Measurements from ENCODE around the gene CHST15.

CHST15 gene

GRCh38 chr10:124028700-124029480 is 64.5 kb downstream of the CHST15 start:
- no peak overlapping the region for H3K4me3 ChIP-seq (ENCODE audit: low read depth, low read length)
- DNase-seq (ENCODE audit: low read depth), result no peak
- no peak for TF ChIP-seq CTCF (IDR thresholded peaks at IDR 0.05; ENCODE audit: low read depth, low read length, missing control alignments)

GRCh38 chr10:124027651-124028050 is 65.7 kb downstream of the CHST15 start:
- H3K4me3 ChIP-seq (ENCODE audit: low read depth, low read length), result no peak overlapping the region
- TF ChIP-seq CTCF (IDR thresholded peaks at IDR 0.05; ENCODE audit: low read depth, low read length, missing control alignments), result no peak
- DNase-seq (ENCODE audit: low read depth), result no peak

- no peak overlapping the region for H3K4me3 ChIP-seq (ENCODE audit: low read depth, low read length)
- DNase-seq (ENCODE audit: low read depth), result no peak
- TF ChIP-seq CTCF (IDR thresholded peaks at IDR 0.05; ENCODE audit: low read depth, low read length, missing control alignments), result no peak
Measured at GRCh38 chr10:124027031-124027611, 66.3 kb downstream of the CHST15 start.

- no peak for DNase-seq (ENCODE audit: low read depth)
- no peak for TF ChIP-seq CTCF (IDR thresholded peaks at IDR 0.05; ENCODE audit: low read depth, low read length, missing control alignments)
- H3K4me3 ChIP-seq (ENCODE audit: low read depth, low read length), result no peak overlapping the region
Measured at GRCh38 chr10:124026589-124026939, 66.8 kb downstream of the CHST15 start.

GRCh38 chr10:124025660-124026588 is 67.5 kb downstream of the CHST15 start:
- no peak overlapping the region for H3K4me3 ChIP-seq (ENCODE audit: low read depth, low read length)
- TF ChIP-seq CTCF (IDR thresholded peaks at IDR 0.05; ENCODE audit: low read depth, low read length, missing control alignments), result peak; percentile 55
- DNase-seq (ENCODE audit: low read depth), result no peak

- no peak overlapping the region for H3K4me3 ChIP-seq (ENCODE audit: low read depth, low read length)
- no peak for DNase-seq (ENCODE audit: low read depth)
- no peak for TF ChIP-seq CTCF (IDR thresholded peaks at IDR 0.05; ENCODE audit: low read depth, low read length, missing control alignments)
Measured at GRCh38 chr10:124025152-124025551, 68.2 kb downstream of the CHST15 start.

Data from GM12864 (cell line).